Skeletal muscle tissue (tissue), 4 donors: ENCODE measurements around the gene TMEM259. TPM values are rescaled to one million over a fixed set of nuclear protein-coding genes. Genes with fewer than 3 reads are reported as not detected.
A peak's percentile ranks its signal among the peaks of the same experiment; 100 is the strongest.

ENCODE experiments used
- H3K27ac ChIP-seq: one replicate; pipeline ENCODE4 v1.7.0; 2013; ENCODE audit warnings: mild to moderate bottlenecking, low read depth, low read length, inconsistent platforms
- H3K27me3 ChIP-seq, 3 donors: one replicate each; pipeline ENCODE4 v1.7.0; 2013; ENCODE audit warnings: low read length in 3 of 3; ENCODE audit not compliant: control insufficient read depth in 3 of 3, insufficient read depth in 3 of 3
- H3K36me3 ChIP-seq, 3 donors: one replicate each; pipeline ENCODE4 v1.7.0; 2013; ENCODE audit warnings: low read length in 3 of 3; ENCODE audit not compliant: control insufficient read depth in 3 of 3, insufficient read depth in 3 of 3
- H3K4me1 ChIP-seq, 3 donors: one replicate each; pipeline ENCODE4 v1.7.0; 2013; ENCODE audit warnings: low read length in 3 of 3, mild to moderate bottlenecking in 3 of 3; ENCODE audit not compliant: control insufficient read depth in 3 of 3, insufficient read depth in 3 of 3
- H3K4me3 ChIP-seq, 3 donors: one replicate each; pipeline ENCODE4 v1.7.0; 2013; ENCODE audit warnings: low read length in 3 of 3
- H3K9ac ChIP-seq, 3 donors: one replicate each; pipeline ENCODE4 v1.7.0; 2013; ENCODE audit warnings: low read length in 3 of 3, mild to moderate bottlenecking in 3 of 3, moderate library complexity in 2 of 3, low read depth in 1 of 3
- H3K9me3 ChIP-seq, 3 donors: one replicate each; pipeline ENCODE4 v1.7.0; 2013; ENCODE audit warnings: low read length in 3 of 3; ENCODE audit not compliant: control insufficient read depth in 3 of 3
- total RNA-seq: library from RNA; depleted of rRNA; stranded (reverse); fragments of >200 nt; gene quantifications from one replicate; pipeline ENCODE4 v1.2.3, GENCODE V29; 2014
- donor health status: Osteomylitis.

Gene TMEM259
- total RNA-seq, result 25.6 TPM

DNA sequence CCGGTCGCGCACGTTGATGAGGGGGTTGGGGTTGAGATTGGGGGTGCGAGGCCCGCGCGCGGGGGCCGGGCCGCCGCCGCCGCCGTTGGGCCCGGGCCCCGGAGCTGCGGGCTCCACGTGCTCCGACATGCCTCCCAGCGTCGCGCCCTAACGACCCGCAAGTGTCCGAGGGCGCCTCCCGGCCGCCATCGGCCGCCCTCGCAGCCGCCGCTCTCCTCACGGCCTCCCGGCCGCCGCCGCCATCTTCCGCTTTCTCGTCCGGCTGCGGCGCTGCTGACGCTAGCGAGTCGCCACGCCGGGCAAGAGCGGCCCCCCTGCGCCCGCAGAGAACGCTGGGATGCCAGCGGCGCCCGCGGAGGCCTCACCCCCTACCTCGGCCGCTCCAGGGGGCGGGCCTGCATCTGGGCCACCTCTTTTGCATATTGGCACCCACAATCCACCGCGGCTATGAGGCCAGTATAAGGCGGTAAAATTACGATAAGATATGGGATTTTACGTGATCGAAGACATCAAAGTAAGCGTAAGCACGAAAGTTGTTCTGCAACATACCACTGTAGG, at the start of gene TMEM259:
TMEM259 (minus strand) TSS at position 256 of the 558 bp plus-strand sequence; CDS start at position 129, 127 bp downstream.
- Histone ChIP-seq H3K4me3 (peak within 1 kb of the TSS; percentile 88 to 94 (median 91)), H3K36me3 (no peaks in the 10 kb centered on the region), H3K27me3 (peaks cover 0 to 2% (median 2%) of the 10 kb centered on the region in 3 donors), H3K27ac (peak within 1 kb of the TSS; percentile 88), H3K9ac (peak within 1 kb of the TSS; percentile 90 to 94 (median 90)), H3K9me3 (no peaks in the 10 kb centered on the region), H3K4me1 (peaks cover 44 to 53% (median 51%) of the 10 kb centered on the region in 3 donors)

- H3K4me1 ChIP-seq, result peaks cover 9 to 17% (median 10%) of the 10 kb centered on the region in 3 donors
- H3K4me3 ChIP-seq, result no peak overlapping the region
- no peaks in the 10 kb centered on the region for H3K36me3 ChIP-seq
- no peak overlapping the region for H3K27ac ChIP-seq
- H3K9ac ChIP-seq, result no peak overlapping the region
- H3K9me3 ChIP-seq, result no peaks in the 10 kb centered on the region
- H3K27me3 ChIP-seq, result peaks cover 57 to 72% (median 67%) of the 10 kb centered on the region in 3 donors
Measured at GRCh38 chr19:1070576-1070930, 49.6 kb upstream of the TMEM259 start.

- Histone ChIP-seq H3K4me1 (peaks cover 17 to 27% (median 17%) of the 10 kb centered on the region in 3 donors), H3K9me3 (no peaks in the 10 kb centered on the region), H3K27ac (no peak overlapping the region), H3K9ac (no peak overlapping the region), H3K4me3 (peak overlapping the region in 1 of 3 donors; percentile 12), H3K27me3 (peaks cover 65 to 83% (median 78%) of the 10 kb centered on the region in 3 donors), H3K36me3 (no peaks in the 10 kb centered on the region)
Measured at GRCh38 chr19:1069009-1069779, 48.3 kb upstream of the TMEM259 start.

GRCh38 chr19:1068009-1069001, 47.4 kb upstream of the TMEM259 start:
- H3K4me1 ChIP-seq, result peaks cover 17 to 27% (median 17%) of the 10 kb centered on the region in 3 donors

GRCh38 chr19:1067341-1067957, 46.5 kb upstream of the TMEM259 start:
- H3K27ac ChIP-seq, result peak overlapping the region; percentile 25
- H3K9me3 ChIP-seq, result no peaks in the 10 kb centered on the region
- H3K4me3 ChIP-seq, result peak overlapping the region in 1 of 3 donors; percentile 32
- H3K4me1 ChIP-seq, result peaks cover 17 to 27% (median 17%) of the 10 kb centered on the region in 3 donors
- H3K27me3 ChIP-seq, result peaks cover 63 to 78% (median 67%) of the 10 kb centered on the region in 3 donors
- H3K9ac ChIP-seq, result peak overlapping the region in 1 of 3 donors; percentile 32
- no peaks in the 10 kb centered on the region for H3K36me3 ChIP-seq

More at GRCh38 chr19:1068009-1069001, 47.4 kb upstream of the TMEM259 start:
- no peaks in the 10 kb centered on the region for H3K9me3 ChIP-seq
- no peaks in the 10 kb centered on the region for H3K36me3 ChIP-seq
- H3K27me3 ChIP-seq, result peaks cover 71 to 86% (median 75%) of the 10 kb centered on the region in 3 donors
- peak overlapping the region; percentile 25 for H3K27ac ChIP-seq
- H3K4me3 ChIP-seq, result peak overlapping the region in 2 of 3 donors; percentile 6 to 12
- H3K9ac ChIP-seq, result peak overlapping the region in 1 of 3 donors; percentile 32

- no peaks in the 10 kb centered on the region for H3K9me3 ChIP-seq
- H3K27ac ChIP-seq, result peak within 1 kb of the TSS; percentile 25
- peak within 1 kb of the TSS in 1 of 3 donors; percentile 32 for H3K9ac ChIP-seq
- H3K4me3 ChIP-seq, result peak within 1 kb of the TSS in 1 of 3 donors; percentile 32
- peaks cover 58 to 72% (median 66%) of the 10 kb centered on the region in 3 donors for H3K27me3 ChIP-seq
- H3K4me1 ChIP-seq, result peaks cover 17 to 27% (median 17%) of the 10 kb centered on the region in 3 donors
- no peaks in the 10 kb centered on the region for H3K36me3 ChIP-seq
Measured at GRCh38 chr19:1066748-1067340, 45.9 kb upstream of the TMEM259 start, which contains the start of gene ARHGAP45. Gene ARHGAP45 (plus strand): TSS chr19:1067167. CDS start chr19:1067406, 239 bp downstream.

DNA sequence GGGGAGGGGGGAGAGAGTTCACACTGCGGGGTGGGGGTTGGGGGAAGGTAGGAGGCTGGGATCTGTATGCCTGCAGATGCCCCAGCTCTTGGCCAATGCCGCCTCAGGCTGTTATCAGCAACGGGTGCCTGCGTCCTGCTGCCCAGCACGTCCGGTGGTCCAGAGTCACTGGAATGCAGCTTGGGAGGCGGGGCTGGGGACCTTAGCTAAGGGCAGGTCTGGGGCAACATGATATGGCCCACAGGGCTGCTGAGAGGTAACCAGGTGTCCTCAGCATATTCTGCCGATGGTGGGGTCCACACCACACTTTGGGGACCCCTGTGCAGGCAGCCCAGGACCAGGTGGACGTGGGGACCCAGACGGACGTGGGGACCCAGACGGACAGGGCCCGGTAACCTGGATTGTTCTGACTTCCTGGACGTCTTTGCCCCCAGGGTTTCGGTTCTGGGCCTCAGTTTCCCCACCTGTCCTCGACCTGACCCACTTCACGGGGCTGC, 45.4 kb upstream of the TMEM259 start:
- H3K4me3 ChIP-seq, result no peak overlapping the region
- no peaks in the 10 kb centered on the region for H3K36me3 ChIP-seq
- no peak overlapping the region for H3K27ac ChIP-seq
- peaks cover 17 to 27% (median 17%) of the 10 kb centered on the region in 3 donors for H3K4me1 ChIP-seq
- no peak overlapping the region for H3K9ac ChIP-seq
- H3K9me3 ChIP-seq, result no peaks in the 10 kb centered on the region
- peaks cover 54 to 66% (median 66%) of the 10 kb centered on the region in 3 donors for H3K27me3 ChIP-seq

DNA sequence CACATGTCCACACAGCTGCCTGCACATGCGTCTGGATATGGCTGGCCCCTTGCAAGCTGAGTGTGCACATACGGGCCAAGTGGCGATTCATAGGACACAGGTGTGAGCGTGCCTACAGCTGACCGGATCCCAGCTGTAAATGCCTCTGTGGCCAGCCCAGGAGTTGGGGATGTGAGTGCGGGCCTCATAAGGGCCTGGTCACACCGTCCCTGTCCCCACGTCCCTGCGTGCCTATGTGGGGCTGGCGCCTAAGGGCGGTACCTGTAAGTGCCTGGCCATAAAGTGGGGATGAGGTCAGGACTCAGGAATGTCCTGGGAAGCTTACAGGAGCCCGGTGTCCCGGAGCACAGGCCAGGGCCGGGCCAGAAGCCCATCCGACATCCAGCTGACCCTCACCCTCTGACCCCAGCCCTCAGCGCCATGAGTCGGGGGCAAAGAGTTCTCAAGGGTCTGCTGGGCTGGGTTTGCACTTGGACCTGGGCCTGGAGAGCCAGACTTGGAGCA, 44.7 kb upstream of the TMEM259 start:
- Histone ChIP-seq H3K27ac (no peak overlapping the region), H3K4me3 (no peak overlapping the region), H3K4me1 (peaks cover 15 to 27% (median 17%) of the 10 kb centered on the region in 3 donors)

More for the DNA sequence above, 44.7 kb upstream of the TMEM259 start:
- no peak overlapping the region for H3K9ac ChIP-seq
- H3K27me3 ChIP-seq, result peaks cover 53 to 61% (median 59%) of the 10 kb centered on the region in 3 donors
- H3K9me3 ChIP-seq, result no peaks in the 10 kb centered on the region
- no peaks in the 10 kb centered on the region for H3K36me3 ChIP-seq
